ENCODE measurements around the gene OR2S2.

DNA sequence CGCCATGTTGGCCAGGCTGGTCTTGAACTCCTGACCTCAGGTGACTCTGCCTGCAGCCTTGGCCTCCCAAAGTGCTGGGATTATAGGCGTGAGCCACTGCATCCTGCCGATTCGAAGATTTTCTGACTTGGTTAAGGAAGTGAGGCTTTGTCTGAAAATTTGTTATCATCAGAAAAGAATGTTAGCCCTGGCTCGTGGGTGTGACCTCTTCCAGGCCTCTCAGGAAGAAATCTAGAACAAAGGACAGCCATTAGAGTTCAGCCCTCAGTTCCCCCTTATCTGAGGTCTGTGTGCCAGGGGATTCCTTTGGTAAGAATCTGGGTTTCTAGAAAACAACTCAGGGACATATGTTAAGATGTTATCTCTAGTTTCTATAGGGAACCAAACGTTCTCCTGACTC, 6.2 kb downstream of the OR2S2 start:
- TF ChIP-seq, protein P1, sequence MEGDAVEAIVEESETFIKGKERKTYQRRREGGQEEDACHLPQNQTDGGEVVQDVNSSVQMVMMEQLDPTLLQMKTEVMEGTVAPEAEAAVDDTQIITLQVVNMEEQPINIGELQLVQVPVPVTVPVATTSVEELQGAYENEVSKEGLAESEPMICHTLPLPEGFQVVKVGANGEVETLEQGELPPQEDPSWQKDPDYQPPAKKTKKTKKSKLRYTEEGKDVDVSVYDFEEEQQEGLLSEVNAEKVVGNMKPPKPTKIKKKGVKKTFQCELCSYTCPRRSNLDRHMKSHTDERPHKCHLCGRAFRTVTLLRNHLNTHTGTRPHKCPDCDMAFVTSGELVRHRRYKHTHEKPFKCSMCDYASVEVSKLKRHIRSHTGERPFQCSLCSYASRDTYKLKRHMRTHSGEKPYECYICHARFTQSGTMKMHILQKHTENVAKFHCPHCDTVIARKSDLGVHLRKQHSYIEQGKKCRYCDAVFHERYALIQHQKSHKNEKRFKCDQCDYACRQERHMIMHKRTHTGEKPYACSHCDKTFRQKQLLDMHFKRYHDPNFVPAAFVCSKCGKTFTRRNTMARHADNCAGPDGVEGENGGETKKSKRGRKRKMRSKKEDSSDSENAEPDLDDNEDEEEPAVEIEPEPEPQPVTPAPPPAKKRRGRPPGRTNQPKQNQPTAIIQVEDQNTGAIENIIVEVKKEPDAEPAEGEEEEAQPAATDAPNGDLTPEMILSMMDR (IDR thresholded peaks at IDR 0.05): no peak
- no peak for TF ChIP-seq CREM (CRISPR knock-in tag; IDR thresholded peaks at IDR 0.05)
- TF ChIP-seq CREB1 (CRISPR knock-in tag; IDR thresholded peaks at IDR 0.05): no peak
- TF ChIP-seq JUN (CRISPR knock-in tag; IDR thresholded peaks at IDR 0.05): no peak
- TF ChIP-seq NR2C2 (CRISPR knock-in tag; IDR thresholded peaks at IDR 0.05): no peak
- TF ChIP-seq, protein P2, sequence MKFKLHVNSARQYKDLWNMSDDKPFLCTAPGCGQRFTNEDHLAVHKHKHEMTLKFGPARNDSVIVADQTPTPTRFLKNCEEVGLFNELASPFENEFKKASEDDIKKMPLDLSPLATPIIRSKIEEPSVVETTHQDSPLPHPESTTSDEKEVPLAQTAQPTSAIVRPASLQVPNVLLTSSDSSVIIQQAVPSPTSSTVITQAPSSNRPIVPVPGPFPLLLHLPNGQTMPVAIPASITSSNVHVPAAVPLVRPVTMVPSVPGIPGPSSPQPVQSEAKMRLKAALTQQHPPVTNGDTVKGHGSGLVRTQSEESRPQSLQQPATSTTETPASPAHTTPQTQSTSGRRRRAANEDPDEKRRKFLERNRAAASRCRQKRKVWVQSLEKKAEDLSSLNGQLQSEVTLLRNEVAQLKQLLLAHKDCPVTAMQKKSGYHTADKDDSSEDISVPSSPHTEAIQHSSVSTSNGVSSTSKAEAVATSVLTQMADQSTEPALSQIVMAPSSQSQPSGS (CRISPR knock-in tag; IDR thresholded peaks at IDR 0.05; ENCODE audit: borderline replicate concordance, low read depth): no peak

Measured in WTC11 (cell line).